Spleen (tissue), 7 donors: Measurements from ENCODE around the gene PEPD.

ENCODE experiments used
- CTCF ChIP-seq, 11 experiments: fragments of 200-600 bp in 7 of 11; fragments of 450-650 bp in 4 of 11; sonication (generic) in 4 of 11; IDR thresholded peaks in 8 of 11; conservative IDR thresholded peaks in 3 of 11; 1 replicate in 7 of 11; 2 replicates in 4 of 11; pipeline versions ENCODE4 v1.4.0 to v1.8.0; 2016 to 2021; ENCODE audit warnings: antibody characterized with exemption in 11 of 11, inconsistent platforms in 4 of 11, mild to moderate bottlenecking in 1 of 11
- POLR2A ChIP-seq, 3 donors: fragments of 450-650 bp; IDR thresholded peaks; one replicate each; pipeline ENCODE4 v1.5.1; 2017; ENCODE audit warnings: antibody characterized with exemption in 3 of 3, mild to moderate bottlenecking in 1 of 3
- donor health status: DM: no; HTN: no; CAD: no; lungs with moderate emphysema.
- donor health status: DM: no; HTN: no; CAD: no.
- donor health status: DM: no; HTN: no; CAD: no.

- TF ChIP-seq CTCF (IDR thresholded peaks at IDR 0.05 in 8 of 11, conservative IDR thresholded peaks at IDR 0.05 in 3 of 11): no peak
- TF ChIP-seq POLR2A (IDR thresholded peaks at IDR 0.05): no peak
These were observed 60.1 kb downstream of the PEPD start for GRCh38 chr19:33461256-33462111.
